Right lobe of liver (tissue), 6 donors: ENCODE results near the gene YDJC. TPM values are rescaled to one million over a fixed set of nuclear protein-coding genes. Genes with fewer than 3 reads are reported as not detected.
"Not testable (repeated sequence)": the region's sequence is repeated elsewhere in the genome, so short reads cannot be mapped to it uniquely, and the experiment has no call there.

ENCODE experiments used
- ATAC-seq, 4 donors: fragments of 200-7000 bp; cut with Tn5 transposase; one replicate each; pipeline ENCODE4 v1.9.1; 2020; ENCODE audit warnings: mild to moderate bottlenecking in 4 of 4, moderate library complexity in 4 of 4
- DNase-seq, 3 donors: peaks; one replicate each; pipeline ENCODE4 v3.0.0-alpha.2; 2020
- H3K27ac ChIP-seq, 3 donors: fragments of 200-600 bp; one replicate each; pipeline ENCODE4 v1.8.0; 2022
- H3K27me3 ChIP-seq, 2 donors: fragments of 200-600 bp; one replicate each; pipeline ENCODE4 v1.8.0; 2022
- H3K36me3 ChIP-seq, 4 donors: fragments of 200-600 bp; sonication (generic) in 1 of 4; one replicate each; pipeline versions ENCODE4 v1.5.1 to v1.8.0; 2017 to 2022; ENCODE audit warnings: control low read depth in 1 of 4
- H3K4me1 ChIP-seq, 4 donors: fragments of 200-600 bp; sonication (generic) in 1 of 4; one replicate each; pipeline versions ENCODE4 v1.5.1 to v1.8.0; 2017 to 2022; ENCODE audit warnings: control low read depth in 1 of 4
- H3K4me3 ChIP-seq, 3 donors: fragments of 200-600 bp; one replicate each; pipeline ENCODE4 v1.8.0; 2022
- H3K9me3 ChIP-seq, 4 donors: fragments of 200-600 bp; sonication (generic) in 1 of 4; one replicate each; pipeline versions ENCODE4 v1.5.1 to v1.8.0; 2017 to 2022; ENCODE audit warnings: control low read depth in 1 of 4
- CTCF ChIP-seq, 4 donors: fragments of 200-600 bp in 3 of 4; fragments of 450-650 bp in 1 of 4; IDR thresholded peaks; one replicate each; pipeline versions ENCODE4 v1.5.1 to v1.8.0; 2016 to 2022; ENCODE audit warnings: antibody characterized with exemption in 4 of 4, mild to moderate bottlenecking in 2 of 4
- POLR2A ChIP-seq: fragments of 450-650 bp; IDR thresholded peaks from one replicate; pipeline ENCODE4 v1.6.1; 2017; ENCODE audit warnings: antibody characterized with exemption, mild to moderate bottlenecking
- WGBS: methylation state at CpG from one replicate; pipeline ENCODE4 v1.1.6; 2018; ENCODE audit warnings: low coverage, low lambda C conversion rate; ENCODE audit not compliant: insufficient coverage; ENCODE audit errors: missing lambda C conversion rate; 5-methylcytosine and 5-hydroxymethylcytosine counted together
- intact Hi-C, 2 donors: fragments of 100-400 bp; cut with DNase I; formaldehyde crosslinking; loops; one replicate each; pipeline versions ENCODE4 v1.11.2 to v1.14.1; 2022
- total RNA-seq, 6 experiments: library from RNA; depleted of rRNA in 2 of 6; stranded (reverse); fragments of >200 nt in 2 of 6; fragmentation: NEBNext Ultra II Directional in 3 of 6; extraction: Animal tissue kit (Norgen Biotek cat#: 25700) in 3 of 6; gene quantifications; one replicate each; pipeline versions ENCODE4 v1.1.0 to v1.2.4, GENCODE V29; 2016 to 2023
- donor health status: DM: no; HTN: yes; CAD: no.
- donor health status: DM: no; HTN: no; CAD: no.
- donor health status: DM: no; HTN: no; CAD: no.
- donor health status: DM: no; HTN: yes; CAD: no.
- donor health status: DM: no; HTN: yes; CAD: no.

The YDJC gene
- total RNA-seq, 6 experiments from 2014 or later, result 7.1 to 29.0 (median 7.8) TPM

- ATAC-seq (no peak), DNase-seq (no peak)
- TF ChIP-seq CTCF (IDR thresholded peaks at IDR 0.05) (no peak), POLR2A (no peak)
- H3K36me3 ChIP-seq, result peaks cover 0 to 3% (median 0%) of the 10 kb centered on the region in 4 donors
- H3K4me1 ChIP-seq, result peaks cover 0 to 10% (median 0%) of the 10 kb centered on the region in 4 donors
- H3K4me3 ChIP-seq, result no peak overlapping the region
- no peak overlapping the region for H3K27ac ChIP-seq
- no peaks in the 10 kb centered on the region for H3K27me3 ChIP-seq
- H3K9me3 ChIP-seq, result no peaks in the 10 kb centered on the region
- 73% methylated on average over 7 of the region's 9 CpGs for WGBS
- intact Hi-C loops, result no loop called here
These were observed 25.8 kb downstream of the YDJC start for GRCh38 chr22:21603973-21604372.

- Histone ChIP-seq H3K9me3 (no peaks in the 10 kb centered on the region), H3K4me3 (no peak overlapping the region), H3K27ac (no peak overlapping the region), H3K36me3 (peaks cover 0 to 3% (median 0%) of the 10 kb centered on the region in 4 donors), H3K4me1 (peaks cover 0 to 12% (median 0%) of the 10 kb centered on the region in 4 donors), H3K27me3 (no peaks in the 10 kb centered on the region)
- DNase-seq (no peak), ATAC-seq (no peak)
- TF ChIP-seq POLR2A (no peak), CTCF (IDR thresholded peaks at IDR 0.05) (no peak)
- 91% methylated on average over 4 of the region's 6 CpGs for WGBS
- intact Hi-C loops, result no loop called here
These were observed 27.2 kb downstream of the YDJC start for GRCh38 chr22:21602579-21602978.

- intact Hi-C loops, result no loop called here
- TF ChIP-seq POLR2A (no peak), CTCF (IDR thresholded peaks at IDR 0.05) (no peak)
- ATAC-seq (no peak), DNase-seq (no peak)
- no peaks in the 10 kb centered on the region for H3K9me3 ChIP-seq
- H3K27me3 ChIP-seq, result no peaks in the 10 kb centered on the region
- 70% methylated on average over 6 of the region's 6 CpGs for WGBS
- peaks cover 0 to 4% (median 0%) of the 10 kb centered on the region in 4 donors for H3K4me1 ChIP-seq
- no peak overlapping the region for H3K27ac ChIP-seq
- H3K4me3 ChIP-seq, result no peak overlapping the region
- peaks cover 0 to 27% (median 6%) of the 10 kb centered on the region in 4 donors for H3K36me3 ChIP-seq
These were observed 30.5 kb downstream of the YDJC start for GRCh38 chr22:21599053-21599893.

- DNase-seq (no peak), ATAC-seq (no peak)
- TF ChIP-seq POLR2A (no peak), CTCF (IDR thresholded peaks at IDR 0.05) (no peak)
- Histone ChIP-seq H3K4me1 (peaks cover 0 to 4% (median 0%) of the 10 kb centered on the region in 4 donors), H3K27ac (no peak overlapping the region), H3K4me3 (no peak overlapping the region), H3K36me3 (peaks cover 0 to 36% (median 11%) of the 10 kb centered on the region in 4 donors), H3K9me3 (no peaks in the 10 kb centered on the region), H3K27me3 (no peaks in the 10 kb centered on the region)
- WGBS, result 68% methylated on average over 2 of the region's 3 CpGs
- intact Hi-C loops, result no loop called here
These were observed 31.5 kb downstream of the YDJC start for GRCh38 chr22:21598302-21598701.

GRCh38 chr22:21596356-21597135, 33.3 kb downstream of the YDJC start:
- intact Hi-C loops, DNase-seq, H3K4me1 ChIP-seq, ATAC-seq, H3K27me3 ChIP-seq, H3K27ac ChIP-seq, H3K9me3 ChIP-seq, H3K4me3 ChIP-seq: not testable (repeated sequence)
- 97% methylated on average over 10 of the region's 13 CpGs for WGBS
- peaks cover 0 to 42% (median 14%) of the 10 kb centered on the region in 4 donors for H3K36me3 ChIP-seq
